NCI-H2196 treated with DMSO at 0.1 percent for 48 hours (cell line): ENCODE data around the gene GABRB1.

Experiments used
- DNase-seq: peaks from one replicate; lab custom pipeline; 2025; ENCODE audit not compliant: unreplicated experiment; lab: John Stamatoyannopoulos, UW

The GABRB1 gene

GRCh38 chr4:47031011-47031678 is at the start of gene GABRB1:
Gene GABRB1 (plus strand): TSS chr4:47031567.
- no peak for DNase-seq

DNA sequence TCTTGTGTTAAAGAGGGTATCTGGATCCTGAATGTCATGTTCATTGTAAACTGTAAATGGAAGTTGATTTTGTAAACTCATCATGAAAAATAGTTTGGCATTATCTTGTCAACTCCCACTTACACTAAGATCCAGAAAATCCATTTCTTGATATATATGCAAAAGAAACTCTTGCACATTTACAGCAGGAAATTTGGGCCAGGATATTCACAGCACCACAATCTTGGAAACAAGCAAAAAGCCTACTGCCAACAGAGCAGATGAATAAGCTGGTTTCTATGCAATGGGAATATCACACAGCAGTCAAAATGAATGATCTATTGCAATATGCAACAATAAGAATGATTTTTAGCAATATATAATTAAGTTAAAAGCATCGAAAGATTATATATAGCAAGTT is 46.6 kb upstream of the GABRB1 start:
- no peak for DNase-seq

GRCh38 chr4:46986922-46987638 is 44.3 kb upstream of the GABRB1 start:
- no peak for DNase-seq

DNA sequence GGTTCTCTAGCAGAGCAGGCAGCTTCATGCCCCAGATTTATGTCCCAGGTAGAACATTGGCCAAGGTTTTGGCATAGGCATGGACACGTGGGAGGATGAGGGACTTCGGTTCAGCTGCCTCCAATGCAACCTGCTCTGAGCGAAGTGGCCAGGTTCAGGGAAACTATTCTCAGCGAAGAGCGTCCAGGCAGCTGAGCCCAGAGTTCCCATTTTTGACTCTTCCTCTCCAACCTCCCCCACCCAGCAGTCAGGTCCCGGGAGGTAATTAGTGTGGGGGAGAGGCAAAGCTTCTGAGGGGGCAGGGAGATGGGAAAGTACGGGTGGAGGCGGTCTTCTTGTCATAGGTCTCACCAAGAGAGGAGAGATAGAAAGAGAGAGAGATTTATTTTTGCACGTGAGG is 39.0 kb upstream of the GABRB1 start:
- no peak for DNase-seq

GRCh38 chr4:46993075-46994006 is 38.0 kb upstream of the GABRB1 start, which contains the start of gene GABRA4:
Gene GABRA4 (minus strand): TSS chr4:46993581. CDS start chr4:46993424, 157 bp downstream.
- DNase-seq: no peak

DNA sequence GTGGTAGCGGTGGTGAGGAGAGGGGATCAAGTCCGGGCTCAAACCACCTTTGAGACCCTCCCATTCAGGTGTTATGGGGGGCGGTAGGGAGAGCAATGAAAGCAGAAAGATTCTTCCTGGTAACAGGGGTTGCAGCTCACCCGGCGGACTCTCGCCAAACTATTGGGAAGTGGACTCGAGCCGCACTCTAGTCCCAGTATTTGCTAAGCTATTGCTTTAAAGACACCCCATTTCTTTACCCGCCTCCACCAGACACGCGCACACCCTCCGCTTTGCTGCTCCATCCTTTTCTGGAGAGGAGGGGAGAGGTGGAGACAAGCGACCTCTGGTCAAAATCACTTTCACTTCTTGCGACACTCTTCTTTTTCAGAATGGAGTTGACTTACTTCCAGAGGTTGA is 37.4 kb upstream of the GABRB1 start:
- DNase-seq: no peak

- no peak for DNase-seq
These were observed 31.8 kb upstream of the GABRB1 start for GRCh38 chr4:46999566-46999965.

DNA sequence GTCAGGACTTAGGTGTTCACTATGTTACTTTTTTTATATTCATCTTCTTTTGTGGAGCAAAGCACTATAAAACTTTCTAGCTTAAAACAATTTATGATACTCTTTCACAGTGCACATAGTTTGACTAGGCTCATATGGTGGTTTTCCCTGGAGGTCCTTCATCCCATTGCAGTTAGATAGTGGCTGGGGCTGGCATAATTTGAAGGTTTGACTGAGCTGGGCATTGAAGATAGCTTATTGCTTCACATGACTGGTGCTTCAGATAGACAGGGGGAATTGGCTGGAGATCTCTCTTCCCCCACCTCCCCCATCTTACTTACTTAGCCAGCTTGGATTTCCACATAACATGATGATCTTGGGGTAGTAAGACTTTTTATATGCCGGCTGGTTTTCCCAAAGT is 31.0 kb upstream of the GABRB1 start:
- DNase-seq: no peak

- DNase-seq: no peak
These were observed 28.8 kb upstream of the GABRB1 start for GRCh38 chr4:47002580-47002979.

- DNase-seq: no peak
These were observed 20.9 kb upstream of the GABRB1 start for GRCh38 chr4:47010347-47010911.

DNA sequence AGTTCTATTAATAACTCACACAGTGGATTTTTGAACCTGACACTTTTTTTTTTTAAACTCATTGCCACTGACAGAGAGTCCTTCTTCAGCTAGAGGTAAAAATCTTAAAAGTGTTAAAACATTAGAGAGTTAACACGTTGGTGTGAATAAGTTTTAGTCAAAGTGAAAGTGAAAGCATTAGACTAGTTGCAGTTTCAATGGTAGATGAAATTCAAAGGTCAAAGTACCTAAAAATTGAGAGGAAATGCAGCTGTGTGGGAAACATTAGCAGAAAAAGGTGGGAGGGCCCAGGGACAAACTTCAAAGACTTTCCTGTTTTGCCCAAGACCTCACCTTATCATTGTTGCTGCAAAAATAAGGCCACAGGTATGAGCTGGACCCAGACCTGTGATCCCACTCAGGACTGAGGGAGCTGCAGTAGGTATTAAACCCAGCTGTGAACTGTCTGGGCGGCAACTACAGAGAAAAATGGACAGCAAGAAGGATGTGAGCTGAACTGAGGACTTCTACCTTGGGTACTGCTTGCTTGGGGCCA is 20.4 kb upstream of the GABRB1 start:
- DNase-seq: no peak

GRCh38 chr4:47012676-47013075 is 18.7 kb upstream of the GABRB1 start:
- no peak for DNase-seq

GRCh38 chr4:47013373-47013772 is 18.0 kb upstream of the GABRB1 start:
- no peak for DNase-seq

- no peak for DNase-seq
These were observed 14.3 kb upstream of the GABRB1 start for GRCh38 chr4:47017081-47017480.

DNA sequence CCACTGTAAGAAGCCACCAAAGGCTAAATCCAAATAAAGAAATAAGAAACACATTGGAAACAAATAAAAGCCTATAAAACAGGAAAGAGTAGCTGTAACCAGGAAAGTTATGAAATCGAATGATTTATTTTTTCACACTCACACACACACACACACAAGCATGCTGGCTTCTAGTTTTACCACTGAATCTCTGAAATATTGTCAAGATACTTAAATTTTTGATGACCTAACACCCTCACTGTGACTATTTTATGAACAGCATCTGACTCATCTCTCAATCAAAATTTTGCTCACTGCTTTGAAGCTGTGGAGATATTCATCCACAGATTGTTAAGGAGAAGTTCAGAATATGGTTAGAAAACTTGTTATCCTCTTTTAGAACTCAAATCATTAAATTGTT is 13.9 kb upstream of the GABRB1 start:
- DNase-seq: no peak

DNA sequence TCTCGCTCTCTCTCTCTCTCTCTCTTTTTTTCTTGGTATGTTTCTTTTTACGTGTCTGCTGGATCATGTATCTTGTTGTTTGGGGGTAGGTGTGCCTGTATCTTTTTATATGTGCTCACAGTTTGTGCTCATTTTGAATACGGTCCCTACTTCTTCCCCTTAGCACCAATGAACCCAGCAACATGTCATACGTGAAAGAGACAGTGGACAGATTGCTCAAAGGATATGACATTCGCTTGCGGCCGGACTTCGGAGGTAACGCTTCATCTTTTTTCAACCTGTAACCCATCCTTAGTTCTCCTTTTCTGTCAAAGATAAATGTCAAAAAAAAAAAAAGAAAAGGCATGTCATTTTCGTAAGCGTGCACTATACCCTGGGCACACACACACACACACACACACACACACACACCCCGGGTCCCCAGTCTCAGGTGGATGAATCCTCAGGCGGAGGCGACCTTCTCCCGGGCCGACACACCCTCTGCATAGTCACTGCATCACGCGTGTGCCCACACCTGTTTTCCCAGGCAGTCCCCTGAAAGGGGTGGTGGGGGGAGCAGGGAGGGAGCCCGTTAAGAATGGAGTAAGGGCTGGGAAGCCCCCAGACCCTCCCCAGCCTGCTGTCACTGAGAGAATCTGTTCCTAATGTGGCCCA is 511 bp downstream of the GABRB1 start:
- no peak for DNase-seq

DNA sequence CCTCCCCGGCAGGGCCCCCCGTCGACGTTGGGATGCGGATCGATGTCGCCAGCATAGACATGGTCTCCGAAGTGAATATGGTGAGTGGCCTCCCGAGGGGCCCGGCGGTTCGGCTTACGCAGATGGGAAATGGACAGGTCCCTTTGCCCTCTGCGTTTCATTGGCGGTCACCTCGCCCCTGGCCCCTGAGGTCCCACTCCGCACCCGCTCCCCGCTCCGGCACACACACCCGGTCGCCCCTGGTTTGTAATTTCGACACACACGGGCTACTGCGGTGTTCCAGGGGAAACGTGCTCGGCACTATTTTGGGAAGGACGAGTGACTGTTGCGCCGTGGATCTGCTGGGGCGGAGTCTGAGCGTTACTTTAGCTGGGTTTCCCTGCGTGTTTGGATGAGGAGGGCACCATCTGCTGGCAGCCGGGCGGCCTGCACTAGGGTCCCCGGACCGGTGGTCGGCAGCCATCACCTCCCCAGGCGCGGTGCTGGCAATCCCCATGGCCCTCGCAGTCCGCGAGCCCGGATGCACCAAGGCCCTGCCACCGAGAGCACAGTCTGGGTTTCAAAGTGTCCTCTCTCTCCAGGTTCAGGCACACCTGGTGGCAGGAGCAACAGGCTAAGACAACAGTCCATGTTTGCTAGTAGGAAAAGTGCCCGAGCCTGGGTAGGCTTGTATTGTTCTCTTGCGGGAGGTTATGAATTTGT is 1.2 kb downstream of the GABRB1 start:
- DNase-seq: no peak

GRCh38 chr4:47038263-47038662 is 6.9 kb downstream of the GABRB1 start:
- DNase-seq: no peak

DNA sequence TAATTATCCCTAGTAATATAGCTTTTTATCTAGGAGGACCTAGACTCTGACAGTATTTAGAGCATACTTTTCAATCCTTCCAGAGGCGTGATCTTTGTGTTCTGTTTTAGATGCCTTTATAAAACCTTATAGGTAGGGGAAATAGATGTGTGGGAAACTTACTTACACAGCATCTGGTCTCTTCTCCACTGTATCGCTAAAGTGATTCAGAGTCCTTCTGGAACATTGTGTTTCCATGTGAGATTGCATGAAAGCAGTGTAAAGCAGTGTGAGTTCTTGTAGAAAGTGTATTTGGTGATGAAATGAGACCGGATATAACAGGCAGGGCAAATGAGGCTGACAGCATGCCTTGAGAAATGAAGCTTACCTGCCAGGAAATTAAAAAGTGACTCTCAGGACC is 9.5 kb downstream of the GABRB1 start:
- no peak for DNase-seq

DNA sequence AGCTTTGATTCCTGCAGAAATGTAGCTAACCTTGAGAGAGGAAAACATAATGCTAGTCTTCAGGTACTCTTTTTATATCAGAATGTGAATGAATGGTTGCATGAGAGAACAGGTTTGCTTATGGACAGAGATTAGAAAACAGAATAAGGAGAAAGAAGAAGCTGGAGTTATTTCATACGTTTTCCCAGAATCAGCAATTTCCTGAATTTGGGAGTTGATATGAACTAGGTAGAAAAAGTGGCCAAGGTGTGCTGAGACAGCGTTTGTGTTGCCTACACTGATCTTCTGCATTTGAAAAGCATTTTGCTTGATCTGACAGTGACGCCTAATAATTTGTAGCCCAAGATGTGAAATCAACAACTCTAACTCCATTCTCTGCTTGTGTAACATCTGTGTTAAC is 12.5 kb downstream of the GABRB1 start:
- DNase-seq: no peak
